ENCODE results near the gene HOXC10. TPM values are rescaled to one million over a fixed set of nuclear protein-coding genes. Genes with fewer than 3 reads are reported as not detected.

HOXC10 gene
- polyA plus RNA-seq, 1 donor = 0.09 TPM

Other genes with a start within 250 kb of the HOXC10 start
- gene CISTR, start 233.2 kb upstream of the HOXC10 start, polyA plus RNA-seq (ENCODE audit: insufficient read length) = not detected
- not detected for gene HOXC13, start 46.3 kb upstream of the HOXC10 start, polyA plus RNA-seq (ENCODE audit: insufficient read length)
- not detected for gene HOXC12, start 30.2 kb upstream of the HOXC10 start, polyA plus RNA-seq (ENCODE audit: insufficient read length)
- not detected for gene HOXC11, start 12.0 kb upstream of the HOXC10 start, polyA plus RNA-seq (ENCODE audit: insufficient read length)
- gene HOTAIR, start 10.2 kb upstream of the HOXC10 start, polyA plus RNA-seq (ENCODE audit: insufficient read length) = not detected
- gene HOXC9, start 15.0 kb downstream of the HOXC10 start, polyA plus RNA-seq (ENCODE audit: insufficient read length) = 0.52 TPM
- gene HOXC8, start 23.8 kb downstream of the HOXC10 start, polyA plus RNA-seq (ENCODE audit: insufficient read length) = 0.24 TPM
- gene HOXC6, start 43.3 kb downstream of the HOXC10 start, polyA plus RNA-seq (ENCODE audit: insufficient read length) = 4.7 TPM
- gene HOXC5, start 47.9 kb downstream of the HOXC10 start, polyA plus RNA-seq (ENCODE audit: insufficient read length) = 0.52 TPM
- 9.1 TPM for gene HOXC4, start 68.7 kb downstream of the HOXC10 start, polyA plus RNA-seq (ENCODE audit: insufficient read length)
- 22.6 TPM for gene SMUG1, start 203.8 kb downstream of the HOXC10 start, polyA plus RNA-seq (ENCODE audit: insufficient read length)

Data from forelimb muscle (tissue), 1 donor.